Activated CD4-positive, alpha-beta T cell treated with anti-CD3 and anti-CD28 coated beads for 4 hours (primary cell): Measurements from ENCODE around the gene FCRL3.
"Not testable (repeated sequence)": the region's sequence is repeated elsewhere in the genome, so short reads cannot be mapped to it uniquely, and the experiment has no call there.

ENCODE experiments used
- DNase-seq, 2 donors: peaks; one replicate each; pipeline ENCODE4 v3.0.0-alpha.2; 2020

The FCRL3 gene, protein sequence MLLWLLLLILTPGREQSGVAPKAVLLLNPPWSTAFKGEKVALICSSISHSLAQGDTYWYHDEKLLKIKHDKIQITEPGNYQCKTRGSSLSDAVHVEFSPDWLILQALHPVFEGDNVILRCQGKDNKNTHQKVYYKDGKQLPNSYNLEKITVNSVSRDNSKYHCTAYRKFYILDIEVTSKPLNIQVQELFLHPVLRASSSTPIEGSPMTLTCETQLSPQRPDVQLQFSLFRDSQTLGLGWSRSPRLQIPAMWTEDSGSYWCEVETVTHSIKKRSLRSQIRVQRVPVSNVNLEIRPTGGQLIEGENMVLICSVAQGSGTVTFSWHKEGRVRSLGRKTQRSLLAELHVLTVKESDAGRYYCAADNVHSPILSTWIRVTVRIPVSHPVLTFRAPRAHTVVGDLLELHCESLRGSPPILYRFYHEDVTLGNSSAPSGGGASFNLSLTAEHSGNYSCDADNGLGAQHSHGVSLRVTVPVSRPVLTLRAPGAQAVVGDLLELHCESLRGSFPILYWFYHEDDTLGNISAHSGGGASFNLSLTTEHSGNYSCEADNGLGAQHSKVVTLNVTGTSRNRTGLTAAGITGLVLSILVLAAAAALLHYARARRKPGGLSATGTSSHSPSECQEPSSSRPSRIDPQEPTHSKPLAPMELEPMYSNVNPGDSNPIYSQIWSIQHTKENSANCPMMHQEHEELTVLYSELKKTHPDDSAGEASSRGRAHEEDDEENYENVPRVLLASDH

DNA sequence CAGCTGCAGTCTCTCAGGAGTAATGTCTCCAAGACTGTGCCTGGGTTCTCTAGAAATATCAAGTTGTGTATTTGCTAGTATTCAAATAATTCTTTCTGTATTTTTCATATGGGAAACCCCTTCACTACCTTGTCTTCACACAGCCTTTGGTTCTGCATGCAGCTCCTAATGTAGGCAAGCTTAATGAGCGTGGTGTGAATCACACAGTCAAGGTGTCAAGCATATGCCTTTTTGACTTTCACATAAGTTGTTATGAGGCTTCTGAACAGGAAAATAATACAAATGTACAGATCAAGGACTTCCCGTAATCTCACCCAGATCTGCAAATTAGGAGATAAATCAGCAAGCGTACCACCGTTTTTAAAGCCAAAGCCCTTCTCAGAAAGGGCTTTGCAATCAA, at the start of gene FCRL3:
Gene FCRL3, minus strand, starts transcription at position 38 of the 400 bp plus-strand sequence. CDS start 280 bp downstream, outside the sequence.
- DNase-seq = no peak

DNA sequence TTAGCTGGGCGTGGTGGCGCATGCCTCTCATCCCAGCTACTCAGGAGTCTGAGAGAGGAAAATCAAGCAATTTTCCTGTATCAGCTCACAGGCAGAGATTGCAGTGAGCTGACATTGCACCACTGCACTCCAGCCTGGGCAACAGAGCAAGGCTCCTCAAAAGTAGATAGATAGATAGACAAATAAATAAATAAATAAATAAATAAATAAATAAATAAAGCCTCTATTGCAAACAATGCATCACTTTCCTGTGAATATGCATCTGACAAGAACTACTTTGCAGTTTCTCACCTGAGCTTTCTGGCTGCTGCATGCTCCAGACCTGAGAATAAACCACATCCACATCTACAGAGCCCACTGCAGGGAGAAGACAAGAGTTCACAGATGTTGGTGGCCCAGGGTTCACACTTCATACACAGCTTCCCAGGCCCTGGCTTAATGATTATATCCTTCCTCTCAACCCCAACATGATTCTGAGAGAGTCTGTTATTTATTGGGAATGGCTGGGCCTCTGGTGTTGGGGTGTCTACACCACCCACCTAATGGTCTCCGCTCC, 47.8 kb upstream of the FCRL3 start:
- DNase-seq = no peak

DNA sequence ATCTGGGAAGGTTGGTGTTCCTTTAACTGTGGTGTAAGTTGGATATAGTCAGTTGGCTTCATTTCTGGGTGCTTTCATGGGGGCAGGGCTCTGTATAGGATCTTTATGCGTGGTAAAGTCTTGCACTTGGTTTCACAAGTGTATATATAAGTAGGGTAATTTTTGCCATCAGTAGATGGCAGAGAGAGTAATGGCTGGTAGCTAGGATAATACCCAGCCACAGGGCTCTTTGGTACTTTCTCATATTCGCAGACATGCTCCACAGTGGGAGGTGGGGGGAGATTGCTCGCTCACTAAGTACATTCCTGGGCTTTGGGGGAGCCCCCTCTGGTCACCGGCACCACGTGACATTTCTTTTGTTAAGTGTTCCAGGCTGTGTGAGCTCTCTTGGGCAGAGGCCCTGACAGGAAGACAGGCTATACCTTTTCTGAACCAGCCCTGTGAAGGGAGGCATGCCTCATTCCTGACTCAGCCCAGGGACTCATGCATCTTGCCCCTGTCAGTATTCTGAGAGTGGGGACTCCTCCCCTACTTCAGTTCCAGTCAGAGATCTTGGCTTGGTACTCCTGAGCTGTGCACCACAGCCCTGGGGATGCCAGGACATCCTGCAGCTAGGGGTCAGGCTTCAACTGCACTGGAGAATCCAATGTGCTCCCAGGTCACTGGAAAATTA, 38.8 kb upstream of the FCRL3 start:
- no peak for DNase-seq

DNA sequence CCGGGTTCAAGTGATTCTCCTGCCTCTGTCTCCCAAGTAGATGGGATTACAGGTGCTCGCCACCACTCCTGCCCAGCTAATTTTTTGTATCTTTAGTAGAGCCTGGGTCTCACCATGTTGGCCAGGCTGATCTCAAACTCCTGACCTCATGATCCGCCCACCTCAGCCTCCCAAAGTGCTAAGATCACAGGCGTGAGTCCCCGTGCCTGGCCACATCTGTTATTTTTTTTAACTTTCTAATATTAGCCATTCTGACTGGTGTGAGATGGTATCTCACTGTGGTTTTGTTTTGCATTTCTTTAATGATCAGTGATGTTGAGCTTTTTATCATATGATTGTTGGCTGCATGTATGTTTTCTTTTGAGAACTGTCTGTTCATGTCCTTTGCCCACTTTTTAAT, 35.4 kb upstream of the FCRL3 start:
- not testable (repeated sequence) for DNase-seq

DNA sequence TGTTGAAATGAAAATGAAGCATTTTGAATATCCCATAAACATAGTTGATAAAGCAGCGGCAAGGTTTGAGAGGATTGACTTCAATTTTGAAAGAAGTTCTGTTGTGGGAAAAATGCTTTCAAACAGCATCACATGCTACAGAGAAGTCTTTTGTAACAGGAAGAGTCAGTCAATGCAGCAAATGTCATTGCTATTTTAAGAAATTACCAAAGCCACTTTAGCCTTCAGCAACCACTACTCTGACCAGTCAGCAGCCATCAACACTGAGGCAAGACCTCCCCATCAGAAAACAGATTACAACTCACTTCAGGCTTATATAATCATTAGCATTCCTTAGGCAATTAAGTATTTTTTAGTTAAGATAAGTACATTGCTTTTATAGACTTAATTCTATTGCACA, 33.8 kb upstream of the FCRL3 start:
- DNase-seq = no peak

DNA sequence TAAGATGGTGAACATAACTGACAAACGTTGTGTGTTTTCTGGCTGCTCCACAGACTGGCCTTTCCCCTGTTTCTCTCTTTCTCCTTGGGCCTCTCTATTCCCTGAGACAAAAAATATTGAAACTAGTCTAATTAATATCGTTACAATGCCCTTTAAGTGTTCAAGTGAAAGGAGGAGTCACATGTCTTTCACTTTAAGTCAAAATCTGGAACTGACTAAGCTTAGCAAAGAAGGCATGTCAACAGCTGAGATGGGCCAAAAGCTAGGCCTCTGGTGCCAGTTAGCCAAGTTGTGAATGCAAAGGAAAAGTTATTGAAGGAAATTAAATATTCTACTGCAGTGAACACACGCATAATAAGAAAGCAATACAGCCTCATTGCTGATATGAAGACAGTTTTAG, 32.2 kb upstream of the FCRL3 start:
- no peak for DNase-seq

DNA sequence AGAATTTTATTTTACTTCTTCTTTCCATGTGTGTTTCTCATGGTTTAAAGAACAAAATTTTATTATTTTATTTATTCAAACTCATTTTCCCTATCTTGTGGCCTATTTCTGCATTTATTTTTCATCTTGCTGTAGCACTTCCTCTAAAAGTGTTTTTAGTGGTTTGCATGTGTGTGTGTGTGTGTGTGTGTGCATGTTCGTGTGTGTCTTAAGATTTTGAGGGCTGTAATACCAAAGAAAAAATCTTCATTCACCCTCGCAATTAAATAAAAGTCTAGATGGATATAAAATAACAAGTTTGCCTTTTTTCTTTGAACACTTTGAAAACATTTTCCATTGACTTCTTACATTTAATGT, 24.6 kb upstream of the FCRL3 start:
- DNase-seq = no peak

DNA sequence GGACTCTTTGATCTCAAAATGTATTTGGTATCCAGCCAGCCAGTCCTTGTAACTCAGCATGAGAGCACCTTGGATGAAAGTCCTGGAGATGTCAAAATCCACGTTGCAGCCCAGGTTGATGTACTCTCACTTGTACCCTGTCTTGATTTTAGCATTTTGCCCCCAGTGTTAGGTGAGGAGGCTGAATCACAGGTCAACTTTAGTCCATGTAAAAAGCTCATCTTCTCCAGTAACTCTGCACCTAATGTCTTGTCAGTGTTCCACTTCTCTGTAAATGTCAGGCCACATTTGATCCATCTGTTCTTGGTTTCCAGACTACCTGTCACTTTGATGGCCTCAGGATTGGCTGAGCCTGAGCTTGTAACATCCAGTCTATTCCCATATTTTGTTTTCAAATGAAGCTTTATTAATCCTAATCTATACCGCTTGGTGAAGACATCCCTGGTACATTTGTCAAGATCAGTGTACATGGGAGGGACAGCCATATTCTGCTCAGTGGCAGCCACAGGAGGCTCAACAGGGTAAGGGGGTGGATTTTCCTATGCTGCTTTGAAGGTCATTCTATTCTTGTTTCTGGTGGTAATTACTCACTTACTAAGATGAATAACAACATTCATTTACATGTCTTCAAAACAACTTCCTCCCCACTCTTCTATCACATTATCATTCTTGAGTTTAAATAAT, 24.1 kb upstream of the FCRL3 start:
- DNase-seq = no peak

DNA sequence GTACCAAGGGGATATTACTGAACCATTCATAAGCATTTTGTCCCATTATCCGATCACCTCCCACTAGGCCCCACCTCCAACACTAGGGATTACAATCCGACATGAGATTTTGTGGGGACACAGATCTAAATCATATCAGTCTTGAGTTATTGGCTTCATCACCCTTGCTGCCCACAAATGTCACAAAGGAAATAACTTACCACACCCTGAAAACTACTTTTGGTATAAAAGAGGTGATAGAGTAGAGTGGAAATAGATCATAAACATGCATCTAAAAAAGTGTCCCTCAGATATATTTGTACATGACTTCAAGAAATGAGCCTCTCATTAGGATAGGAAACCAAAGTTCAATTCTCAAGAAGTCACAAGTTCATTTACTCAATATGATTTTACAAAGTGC, 22.6 kb upstream of the FCRL3 start:
- no peak for DNase-seq

DNA sequence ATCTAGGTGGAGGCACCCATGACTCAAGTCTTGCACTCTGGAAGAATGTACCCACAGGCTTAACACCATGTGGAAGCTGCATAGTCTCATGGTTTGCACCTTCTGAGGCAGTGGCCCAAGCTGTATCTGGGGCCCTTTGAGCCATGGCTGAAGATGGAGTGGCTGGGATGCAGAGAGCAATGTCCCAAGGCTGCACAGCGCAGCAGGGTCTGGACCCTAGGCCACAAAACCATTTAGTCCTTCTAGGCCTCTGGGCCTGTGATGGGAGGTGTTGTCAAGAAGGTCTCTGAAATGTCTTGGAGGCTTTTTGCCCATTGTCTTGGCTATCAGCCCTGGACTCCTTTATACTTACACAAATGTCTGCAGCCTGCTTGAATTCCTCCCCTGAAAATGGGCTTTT, 21.4 kb upstream of the FCRL3 start:
- DNase-seq = no peak

DNA sequence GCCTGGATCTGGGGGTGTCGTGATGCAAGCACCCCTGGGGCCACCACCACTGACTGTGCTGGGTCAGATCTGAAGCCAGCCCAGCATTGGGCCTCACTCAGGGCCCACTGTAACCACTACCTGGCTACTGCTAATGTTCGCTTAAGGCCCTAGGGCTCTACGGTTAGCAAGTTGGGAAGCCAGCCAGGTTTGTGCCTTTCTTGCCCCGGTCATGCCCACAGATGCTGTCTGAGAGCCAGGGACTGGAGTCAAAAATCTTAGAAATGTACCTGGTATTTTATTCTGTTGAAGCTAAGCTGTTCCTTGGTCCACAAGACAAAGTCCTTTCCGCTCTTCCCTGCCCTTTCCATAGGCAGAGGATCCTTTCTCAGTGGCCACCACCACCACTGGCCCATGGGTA, 15.2 kb upstream of the FCRL3 start:
- DNase-seq = no peak

DNA sequence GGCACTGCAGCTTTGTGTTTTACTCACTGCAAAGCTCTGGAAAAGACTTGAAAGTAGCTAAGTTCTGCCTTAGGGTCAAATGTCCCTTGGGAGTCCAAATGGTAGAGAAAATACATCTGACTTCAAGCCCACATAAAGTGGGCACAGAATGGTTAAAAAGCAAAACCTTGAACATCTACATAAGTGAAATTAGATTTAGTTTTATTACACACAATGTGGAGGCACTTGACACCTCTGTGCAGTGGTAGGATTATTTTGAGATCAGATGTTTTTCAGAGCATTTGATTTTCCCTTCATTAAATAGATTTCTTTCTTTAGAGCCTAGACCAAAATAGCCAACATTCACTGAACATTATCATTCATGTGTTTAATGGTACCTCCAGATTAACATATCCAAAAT, 11.2 kb upstream of the FCRL3 start:
- DNase-seq = no peak

DNA sequence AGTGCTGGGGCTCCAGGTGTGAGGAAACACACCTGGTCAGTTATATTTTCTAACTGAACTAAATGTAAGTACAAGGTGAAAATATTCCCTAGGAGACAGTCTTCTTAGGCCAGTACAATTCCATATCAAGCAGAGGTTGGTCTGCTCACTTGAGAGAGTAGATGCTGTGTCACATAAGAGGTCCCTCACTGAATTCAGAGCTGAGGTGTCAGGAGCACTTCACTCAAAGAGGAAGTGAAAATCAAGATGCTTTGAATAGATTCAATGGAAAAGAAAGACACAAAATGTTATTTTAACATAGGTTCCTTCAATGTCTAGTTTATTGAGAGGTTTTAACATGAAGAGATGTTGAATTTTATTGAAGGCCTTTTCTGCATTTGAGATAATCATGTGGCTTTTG, 4.3 kb upstream of the FCRL3 start:
- DNase-seq = no peak

DNA sequence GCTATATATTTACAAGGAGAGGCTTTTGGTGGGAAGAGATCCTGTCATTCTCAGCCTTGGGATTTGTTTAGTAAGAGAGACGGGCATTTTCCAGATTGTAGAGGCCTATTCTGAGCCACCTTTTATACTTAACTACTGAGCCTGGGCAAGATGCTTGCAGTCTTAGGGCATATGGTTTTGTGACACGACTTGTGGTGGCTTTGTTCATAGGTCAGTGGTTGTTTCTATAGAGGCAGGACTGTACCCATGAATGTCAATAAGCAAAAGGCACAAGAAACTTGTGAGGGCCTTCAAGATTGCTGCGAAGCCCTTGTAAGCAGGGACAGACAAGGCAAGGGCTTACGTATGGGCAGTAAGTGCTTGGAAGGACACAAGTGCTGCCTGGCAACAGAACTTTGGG, 3.4 kb upstream of the FCRL3 start:
- DNase-seq = no peak

DNA sequence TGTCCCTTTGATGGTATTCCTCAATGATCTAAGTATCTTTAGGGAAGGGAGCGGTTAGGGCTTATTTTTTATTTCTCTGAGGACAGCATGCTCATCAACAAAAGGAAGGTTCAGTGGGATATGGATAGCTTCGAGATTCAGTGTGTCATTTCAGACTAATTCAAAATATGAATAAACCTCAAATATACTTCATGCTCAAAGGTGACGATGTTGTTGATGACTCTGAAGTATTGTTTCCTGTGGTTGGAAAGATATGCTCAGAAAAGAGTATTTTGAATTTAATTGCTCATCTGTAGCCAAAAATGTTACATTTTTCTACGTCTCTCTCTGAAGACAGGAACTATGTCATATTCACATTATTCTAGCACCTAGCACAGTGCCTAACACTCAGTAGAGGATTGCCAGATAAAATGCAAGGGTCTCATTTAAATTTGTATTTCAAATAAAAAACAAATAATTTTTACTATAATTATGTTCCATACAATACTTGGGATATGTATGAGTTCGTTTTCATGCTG, 1.8 kb upstream of the FCRL3 start:
- DNase-seq = no peak

DNA sequence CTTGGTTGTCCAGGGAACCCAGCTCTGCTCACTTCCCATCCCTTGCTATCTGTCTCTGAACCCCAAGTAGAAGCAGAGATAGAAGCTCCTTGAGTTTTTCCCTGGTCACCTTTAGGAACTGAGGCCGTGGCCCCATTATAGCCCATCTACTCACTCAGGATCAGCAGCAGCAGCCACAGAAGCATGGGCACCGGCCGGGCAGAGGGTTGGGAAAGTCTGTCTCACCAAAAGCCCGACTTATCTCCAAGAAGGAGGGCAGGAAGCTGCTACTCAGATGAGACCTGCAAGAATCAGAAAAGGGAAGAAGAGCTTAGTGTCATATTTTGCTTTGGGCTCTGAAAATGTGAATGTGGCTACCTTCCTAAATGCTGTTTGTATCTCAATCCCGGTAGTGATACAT, 264 bp downstream of the FCRL3 start:
- no peak for DNase-seq

DNA sequence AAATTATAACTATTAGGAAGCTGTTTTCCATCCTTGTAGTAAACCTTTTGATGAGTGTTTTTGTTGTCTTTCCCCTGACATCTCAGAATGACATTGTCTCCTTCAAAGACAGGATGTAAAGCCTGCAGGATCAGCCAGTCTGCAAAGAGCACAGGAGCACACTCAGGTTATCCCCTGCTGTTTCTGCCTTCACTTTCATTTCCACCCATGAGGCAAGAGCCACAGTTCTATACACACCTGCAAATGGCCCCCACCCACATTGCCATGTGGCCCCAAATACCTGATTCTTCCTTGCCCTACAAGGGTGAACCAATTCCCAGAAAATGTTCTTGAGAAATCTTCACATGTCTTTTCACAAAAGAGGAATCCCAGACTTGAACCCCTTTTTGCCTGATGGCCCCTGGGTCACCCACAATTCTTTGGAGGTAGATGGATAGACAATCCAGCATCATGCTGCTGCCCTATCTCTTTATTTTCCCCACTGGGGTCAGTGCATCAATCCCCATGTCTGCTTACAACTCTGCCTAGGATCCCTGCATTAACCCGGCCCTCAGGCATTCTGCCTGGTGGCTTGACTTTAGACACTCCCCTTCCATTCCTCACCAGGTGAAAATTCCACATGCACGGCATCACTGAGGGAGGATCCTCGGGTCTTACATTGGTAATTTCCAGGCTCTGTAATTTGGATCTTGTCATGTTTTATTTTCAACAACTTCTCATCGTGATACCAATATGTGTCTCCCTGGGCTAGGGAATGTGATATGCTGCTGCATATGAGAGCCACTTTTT, 2.6 kb downstream of the FCRL3 start:
- no peak for DNase-seq

DNA sequence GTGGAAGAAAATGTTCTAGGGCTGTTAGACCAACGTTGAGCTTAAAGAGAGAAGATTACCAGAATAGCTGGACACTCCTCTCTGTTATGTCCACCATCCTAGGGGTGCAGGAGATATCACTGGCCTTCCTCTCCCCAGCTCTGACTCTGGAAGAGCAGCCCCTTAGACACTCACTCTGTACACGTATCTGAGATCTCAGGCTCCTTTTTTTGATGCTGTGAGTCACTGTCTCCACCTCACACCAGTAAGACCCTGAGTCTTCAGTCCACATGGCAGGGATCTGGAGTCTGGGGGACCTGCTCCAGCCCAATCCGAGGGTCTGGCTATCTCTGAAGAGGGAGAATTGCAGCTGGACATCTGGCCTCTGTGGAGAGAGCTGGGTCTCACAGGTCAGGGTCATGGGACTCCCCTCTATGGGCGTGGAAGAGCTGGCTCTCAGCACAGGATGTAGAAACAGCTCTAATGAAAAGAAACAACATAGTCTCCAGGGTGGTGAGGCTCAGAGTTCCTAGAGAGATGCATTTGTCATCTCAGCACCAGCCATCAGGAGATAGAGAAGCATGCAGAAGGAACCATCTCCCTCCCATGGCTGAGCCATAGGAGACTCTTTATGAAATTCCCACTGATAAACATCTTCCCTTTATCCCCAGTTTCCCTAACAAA, 3.5 kb downstream of the FCRL3 start:
- no peak for DNase-seq

DNA sequence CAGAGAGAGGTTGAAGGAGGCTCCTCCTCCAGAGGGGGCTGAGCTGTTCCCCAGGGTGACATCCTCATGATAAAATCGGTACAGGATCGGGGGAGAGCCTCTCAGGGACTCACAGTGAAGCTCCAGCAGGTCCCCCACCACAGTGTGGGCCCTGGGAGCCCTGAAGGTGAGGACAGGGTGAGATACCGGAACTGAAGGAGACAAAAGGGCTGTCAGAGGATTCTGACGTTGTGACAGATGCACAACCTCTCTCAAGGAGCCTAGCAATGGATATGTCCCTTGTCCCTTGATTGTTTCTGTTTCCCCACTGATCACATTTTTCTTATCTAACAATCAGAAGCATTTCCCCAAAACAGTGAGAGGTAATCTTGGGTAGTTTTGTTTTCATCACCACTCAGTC, 5.2 kb downstream of the FCRL3 start:
- DNase-seq = no peak

DNA sequence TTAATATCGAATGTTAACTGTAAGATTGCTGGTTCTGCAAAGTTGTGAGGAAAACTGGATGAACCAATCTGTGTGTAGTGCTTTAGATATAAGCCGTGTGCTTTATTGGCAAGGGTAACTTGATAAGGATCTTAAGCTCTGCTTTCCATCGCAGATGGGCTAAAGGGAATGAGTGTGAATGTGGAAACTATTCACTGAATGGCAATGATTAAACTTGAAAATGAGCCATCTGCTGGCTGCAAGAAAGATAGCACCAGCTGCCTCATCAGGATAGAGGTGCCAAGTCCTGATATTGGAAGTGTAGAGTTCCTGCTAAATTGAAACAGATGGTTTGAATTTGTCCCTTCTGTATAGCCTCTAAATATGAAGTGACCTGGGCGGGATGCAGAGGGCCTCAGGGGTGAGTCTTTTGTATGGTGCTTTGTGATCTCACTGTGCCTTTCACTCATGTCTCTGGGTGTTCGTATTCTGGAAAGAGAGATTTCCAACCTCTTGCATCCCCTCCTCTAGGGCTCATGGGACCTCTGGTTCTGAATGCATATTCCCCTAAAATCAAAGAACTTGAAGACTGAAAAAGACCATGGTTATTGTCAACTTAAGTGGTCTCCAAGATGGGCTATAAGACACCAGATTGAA, 9.2 kb downstream of the FCRL3 start:
- DNase-seq = no peak
